Activated T-cell treated with anti-CD3 and anti-CD28 coated beads for 24 hours (primary cell): Measurements from ENCODE around the gene KSR2.
"Not testable (repeated sequence)": the region's sequence is repeated elsewhere in the genome, so short reads cannot be mapped to it uniquely, and the experiment has no call there.

Source experiments
- DNase-seq: peaks from one replicate; pipeline ENCODE4 v3.0.0-alpha.2; 2020; ENCODE audit warnings: low read depth

KSR2 gene

DNA sequence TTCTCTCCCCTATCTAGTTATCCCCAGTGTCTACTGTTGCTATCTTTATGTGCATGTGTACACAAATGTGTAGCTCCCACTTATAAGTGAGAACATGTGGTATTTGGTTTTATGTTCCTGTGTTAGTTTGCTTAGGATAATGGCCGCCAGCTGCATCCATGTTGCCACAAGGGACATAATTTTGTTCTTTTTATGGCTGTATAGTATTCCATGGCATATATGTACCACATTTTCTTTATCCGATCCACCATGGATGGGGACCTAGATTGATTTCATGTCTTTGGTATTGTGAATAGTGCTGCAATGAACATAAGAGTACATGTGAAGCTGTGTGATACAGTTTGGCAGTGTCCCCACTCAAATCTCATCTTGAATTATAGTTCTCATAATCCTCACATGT, 218.1 kb downstream of the KSR2 start:
- DNase-seq, result no peak

DNA sequence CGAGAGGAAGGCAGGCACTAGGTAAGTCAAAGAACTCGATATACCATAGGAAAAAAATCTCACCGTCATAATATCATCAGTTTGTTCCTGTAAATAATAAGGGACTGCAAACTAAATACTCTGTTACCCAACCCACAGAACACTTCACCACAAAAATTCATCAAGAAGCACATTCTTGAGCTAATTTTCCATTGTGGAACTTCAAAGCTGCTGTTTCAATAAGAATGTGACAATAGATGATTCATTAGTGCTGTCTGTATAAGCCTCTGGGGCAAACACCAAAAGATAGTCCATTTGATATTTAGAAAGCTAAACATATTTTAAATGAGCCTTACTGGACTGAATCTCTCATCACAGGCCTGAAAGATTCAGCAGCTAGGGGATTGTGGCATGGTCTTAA, 219.4 kb downstream of the KSR2 start:
- no peak for DNase-seq

DNA sequence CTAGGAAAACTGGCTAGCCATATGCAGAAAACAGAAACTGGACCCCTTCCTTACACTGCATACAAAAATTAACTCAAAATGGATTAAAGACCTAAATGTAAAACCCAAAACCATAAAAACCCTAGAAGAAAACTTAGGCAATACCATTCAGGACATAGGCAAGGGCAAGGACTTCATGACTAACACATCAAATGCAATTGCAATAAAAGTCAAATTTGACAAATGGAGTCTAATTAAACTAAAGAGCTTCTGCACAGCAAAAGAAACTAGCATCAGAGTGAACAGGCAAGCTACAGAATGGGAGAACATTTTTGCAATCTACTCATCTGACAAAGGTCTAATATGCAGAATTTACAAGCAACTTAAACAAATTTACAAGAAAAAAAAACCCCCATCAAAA, 222.4 kb downstream of the KSR2 start:
- DNase-seq, result not testable (repeated sequence)

DNA sequence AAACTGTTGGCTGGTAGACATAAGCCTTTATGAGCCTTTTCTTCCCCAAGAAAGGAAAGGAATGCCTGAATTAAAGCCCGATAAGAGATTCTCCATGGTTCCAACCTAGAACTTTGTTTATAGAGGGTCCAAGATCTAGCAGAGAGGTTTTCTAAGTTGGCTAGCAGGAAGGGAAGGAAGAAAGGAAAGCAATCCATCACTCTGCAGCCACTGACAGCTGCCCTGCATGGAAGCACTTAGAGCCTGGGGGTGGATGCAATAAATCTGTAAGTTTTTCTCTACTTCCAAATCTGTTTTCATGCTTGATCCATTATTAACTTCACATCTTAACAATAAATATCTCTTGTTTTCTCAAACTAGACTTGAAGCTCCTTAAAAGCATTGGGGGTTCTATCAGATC, 224.4 kb downstream of the KSR2 start:
- DNase-seq, result no peak

- no peak for DNase-seq
Observed at GRCh38 chr12:117743761-117744160, 225.0 kb downstream of the KSR2 start.

DNA sequence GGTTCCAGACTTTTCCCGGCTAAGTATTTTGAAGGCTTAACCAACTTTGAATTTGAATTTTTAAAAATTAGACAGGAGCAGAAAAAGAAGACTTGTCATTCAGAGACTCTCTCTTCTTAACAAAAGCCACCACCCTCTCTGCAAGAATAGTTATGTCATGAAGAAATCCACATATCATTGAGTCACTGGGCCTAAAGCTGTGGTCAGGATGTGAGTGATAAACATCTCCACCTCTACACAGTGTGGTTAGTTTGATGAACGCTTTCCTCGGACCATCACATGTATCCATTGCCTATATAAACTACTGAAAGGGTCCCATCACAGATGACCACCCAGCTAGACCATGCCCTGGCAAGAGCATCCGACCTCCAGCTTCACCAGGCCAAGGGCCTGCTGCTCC, 226.1 kb downstream of the KSR2 start:
- no peak for DNase-seq

GRCh38 chr12:117738233-117738632, 230.6 kb downstream of the KSR2 start:
- DNase-seq, result no peak

DNA sequence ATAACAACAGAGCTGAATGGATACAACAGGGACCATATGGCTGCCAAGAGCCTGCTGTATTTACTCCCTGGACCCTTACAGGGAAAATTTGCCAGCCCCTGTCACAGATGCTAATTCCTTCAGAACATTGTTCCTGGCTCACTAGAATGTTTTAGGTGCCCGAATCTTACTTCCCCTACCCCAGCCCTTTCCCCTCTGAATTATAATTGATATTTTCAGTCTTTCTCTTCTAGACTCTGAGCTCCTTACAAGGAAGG, 235.3 kb downstream of the KSR2 start:
- no peak for DNase-seq

DNA sequence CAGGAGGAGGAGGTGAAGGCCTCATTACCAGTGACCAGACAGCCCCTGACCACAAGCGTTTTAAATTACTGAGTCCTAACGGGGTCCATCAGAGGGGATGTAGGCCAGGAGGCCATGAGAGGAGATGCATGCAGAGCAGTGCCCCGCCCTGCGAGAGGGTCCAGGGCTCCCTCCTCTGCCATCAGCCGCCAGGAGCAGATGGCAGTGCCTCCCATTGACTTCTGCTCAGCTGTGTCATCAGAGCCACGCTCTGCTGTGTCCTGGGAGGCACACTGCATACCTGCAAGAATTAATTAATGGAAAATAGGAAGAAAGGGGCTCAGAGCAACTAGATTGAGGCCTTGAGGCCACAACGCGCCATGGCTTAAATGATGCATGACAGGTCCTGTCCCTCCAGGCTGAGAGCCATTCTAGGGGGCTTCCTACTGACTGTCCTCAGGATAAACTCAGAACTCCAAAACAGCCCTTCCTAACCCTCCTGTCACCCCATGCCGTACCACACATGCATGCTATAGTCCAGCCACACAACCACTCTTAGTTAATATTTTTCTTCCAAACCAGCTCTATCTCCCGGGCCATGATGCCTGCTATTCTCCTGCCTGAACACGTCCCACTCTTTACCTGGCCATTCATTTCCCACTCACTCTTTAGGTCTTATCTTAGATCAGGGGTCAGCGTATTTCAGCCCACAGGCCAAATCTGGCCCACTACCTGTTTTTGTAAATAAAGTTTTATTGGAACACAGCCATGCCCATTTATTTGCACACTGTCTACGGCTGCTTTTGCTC, 235.8 kb downstream of the KSR2 start:
- no peak for DNase-seq

DNA sequence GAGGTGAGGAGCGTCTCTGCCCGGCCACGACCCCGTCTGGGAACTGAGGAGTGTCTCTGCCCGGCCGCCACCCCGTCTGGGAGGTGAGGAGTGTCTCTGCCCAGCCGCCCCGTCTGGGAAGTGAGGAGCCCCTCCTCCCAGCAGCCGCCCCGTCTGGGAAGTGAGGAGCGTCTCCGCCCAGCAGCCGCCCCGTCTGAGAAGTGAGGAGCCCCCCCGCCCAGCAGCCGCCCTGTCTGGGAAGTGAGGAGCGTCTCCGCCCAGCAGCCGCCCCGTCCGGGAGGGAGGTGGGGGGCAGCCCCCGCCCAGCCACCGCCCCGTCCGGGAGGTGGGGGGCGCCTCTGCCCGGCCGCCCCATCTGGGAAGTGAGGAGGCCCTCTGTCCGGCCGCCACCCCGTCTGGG, 237.7 kb downstream of the KSR2 start:
- DNase-seq, result not testable (repeated sequence)

DNA sequence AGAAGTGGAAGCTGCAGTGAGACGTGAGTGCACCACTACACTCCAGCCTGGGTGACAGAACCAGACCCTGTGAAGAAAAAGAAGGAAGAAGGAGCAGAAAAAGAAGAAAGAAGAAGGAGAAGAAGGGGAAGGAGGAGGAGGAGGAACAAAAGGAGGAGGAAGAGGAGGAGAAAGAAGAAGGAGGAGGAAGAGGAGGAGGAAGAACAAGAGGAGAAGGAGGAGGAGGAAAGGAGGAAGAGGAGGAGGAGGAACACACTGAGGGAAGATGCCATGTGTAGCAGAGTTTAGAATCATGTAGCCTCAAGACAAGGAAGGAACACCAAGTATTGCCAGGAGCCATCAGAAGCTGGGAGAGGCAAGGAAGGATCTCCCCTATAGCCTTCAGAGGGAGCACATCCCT, 241.5 kb downstream of the KSR2 start:
- DNase-seq, result no peak

- no peak for DNase-seq
Observed at GRCh38 chr12:117724543-117724942, 244.2 kb downstream of the KSR2 start.

- no peak for DNase-seq
Observed at GRCh38 chr12:117718559-117718958, 250.2 kb downstream of the KSR2 start.

- no peak for DNase-seq
Observed at GRCh38 chr12:117718141-117718540, 250.6 kb downstream of the KSR2 start.

DNA sequence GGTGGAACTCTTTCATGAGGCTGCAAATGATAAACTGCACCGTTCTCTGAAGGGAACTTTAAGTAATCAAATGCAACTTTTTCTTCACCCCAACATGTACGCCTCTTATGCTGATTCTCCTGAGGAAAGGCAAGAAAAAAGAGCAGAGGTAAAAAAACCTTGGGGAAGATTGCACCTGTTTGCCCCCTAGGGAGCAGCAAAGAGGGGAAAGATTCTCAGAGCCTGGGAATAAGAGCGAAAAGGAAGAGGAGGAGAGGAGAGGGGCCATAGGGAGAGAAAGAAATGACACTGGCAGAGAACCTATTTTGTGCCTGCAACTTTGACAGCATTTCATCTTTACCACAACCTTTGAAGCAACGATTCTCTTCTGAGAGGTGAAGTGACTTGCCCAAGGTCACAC, 254.6 kb downstream of the KSR2 start:
- DNase-seq, result no peak

DNA sequence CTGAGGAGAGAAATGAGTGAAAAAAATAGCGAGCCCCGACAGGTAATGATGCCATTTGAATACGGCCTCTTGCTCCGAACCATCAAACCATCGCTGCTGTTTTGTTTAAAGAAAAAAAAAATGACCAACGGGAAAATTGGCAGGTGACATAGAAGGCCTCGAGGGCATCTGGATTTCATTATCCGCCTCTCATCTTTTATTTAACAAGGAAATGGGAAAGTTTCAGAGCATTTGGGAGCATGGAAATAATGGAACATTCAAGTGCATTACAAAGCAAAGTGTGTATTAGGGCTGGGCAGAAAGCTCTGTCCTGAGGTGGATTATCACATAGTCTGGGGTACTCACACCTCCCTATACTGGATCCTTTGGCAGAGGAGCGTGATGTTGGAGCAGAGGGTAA, 258.7 kb downstream of the KSR2 start:
- no peak for DNase-seq

DNA sequence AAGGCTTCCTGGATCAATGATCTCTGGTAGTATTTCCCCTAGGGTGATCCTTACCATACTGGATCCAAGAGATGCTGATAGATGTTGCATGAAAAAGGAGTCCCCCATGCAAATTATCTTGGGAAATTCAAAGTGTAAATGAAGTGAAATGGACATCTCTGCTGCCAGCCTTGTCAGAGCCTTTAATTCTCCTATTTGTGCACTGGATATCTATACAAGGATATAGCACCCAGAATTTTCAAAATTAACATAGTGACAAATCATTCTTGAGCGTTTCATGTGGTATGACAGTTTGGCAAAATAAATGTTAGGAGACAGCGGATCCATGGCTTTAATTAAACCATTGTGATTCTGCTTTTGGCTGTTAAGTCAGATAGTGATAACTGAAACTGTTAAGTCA, 260.9 kb downstream of the KSR2 start:
- no peak for DNase-seq

DNA sequence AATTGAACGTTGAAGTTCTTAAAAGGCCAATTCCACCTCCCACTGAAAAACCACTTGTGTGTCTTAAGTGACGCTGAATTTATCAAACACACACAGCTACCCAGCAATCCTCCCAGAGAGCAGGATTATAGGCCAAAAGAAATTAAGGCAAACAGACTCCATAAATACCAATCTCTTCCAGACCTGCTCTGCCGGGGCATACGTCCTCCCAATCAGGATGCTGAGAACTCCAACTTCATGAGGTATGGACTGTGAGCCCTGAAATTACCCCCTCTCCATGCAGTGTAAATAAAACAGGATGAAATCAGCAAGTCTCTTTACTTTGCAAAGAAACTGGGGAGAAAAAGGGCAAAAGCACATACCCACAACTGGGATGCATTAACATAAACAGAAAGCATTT, 265.2 kb downstream of the KSR2 start:
- no peak for DNase-seq

- no peak for DNase-seq
Observed at GRCh38 chr12:117702741-117703140, 266.0 kb downstream of the KSR2 start.

DNA sequence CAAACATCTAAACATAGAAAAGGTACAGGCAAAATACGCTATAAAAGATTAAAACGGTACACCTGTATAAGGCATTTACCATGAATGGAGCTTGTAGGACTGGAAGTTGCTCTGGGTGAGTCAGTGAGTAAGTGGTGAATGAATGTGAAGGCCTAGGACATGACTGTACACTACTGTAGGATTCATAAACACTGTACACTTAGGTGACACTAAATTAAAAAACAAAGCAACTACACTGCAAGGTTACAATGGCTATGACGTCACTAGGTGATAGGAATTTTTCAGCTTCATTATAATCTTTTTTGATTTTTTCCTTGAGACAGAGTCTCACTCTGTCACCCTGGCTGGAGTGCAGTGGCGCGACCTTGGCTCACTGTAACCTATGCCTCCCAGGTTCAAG, 269.2 kb downstream of the KSR2 start:
- no peak for DNase-seq

DNA sequence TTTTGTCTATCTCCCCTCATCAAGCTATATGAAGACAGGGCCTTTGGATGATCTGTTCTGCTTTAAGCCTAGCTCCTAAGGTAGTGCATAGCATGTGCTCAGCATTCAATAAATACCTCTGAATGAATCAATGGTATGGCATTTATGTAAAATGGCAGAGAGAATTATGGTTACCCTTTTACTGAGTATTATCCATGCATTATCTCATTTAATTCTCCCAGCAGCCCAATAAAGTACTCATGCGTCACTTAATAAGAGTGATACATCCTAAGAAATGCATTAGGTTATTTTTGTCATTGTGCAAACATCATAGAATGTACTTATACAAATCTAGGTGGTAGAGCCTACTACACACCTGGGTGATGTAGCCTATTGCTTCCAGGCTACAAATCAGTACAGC, 269.7 kb downstream of the KSR2 start:
- DNase-seq, result no peak

- DNase-seq, result no peak
Observed at GRCh38 chr12:117695956-117696355, 272.8 kb downstream of the KSR2 start.

DNA sequence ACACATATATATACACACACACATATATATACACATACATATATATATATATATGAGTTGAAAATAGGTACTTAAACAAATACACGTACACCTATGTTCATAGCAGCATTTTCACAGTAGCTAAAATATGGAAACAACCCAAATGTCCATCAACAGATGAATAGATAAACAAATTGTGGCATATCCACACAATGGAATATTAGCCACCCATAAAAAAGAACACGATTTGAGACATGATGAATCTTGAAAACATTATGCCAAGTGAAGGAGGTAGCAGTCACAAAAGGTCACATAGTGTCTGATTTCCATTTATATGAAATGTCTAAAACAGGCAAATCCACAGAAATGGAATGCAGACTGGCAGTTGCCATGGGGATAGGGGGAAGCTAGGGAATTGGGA, 276.3 kb downstream of the KSR2 start:
- no peak for DNase-seq

DNA sequence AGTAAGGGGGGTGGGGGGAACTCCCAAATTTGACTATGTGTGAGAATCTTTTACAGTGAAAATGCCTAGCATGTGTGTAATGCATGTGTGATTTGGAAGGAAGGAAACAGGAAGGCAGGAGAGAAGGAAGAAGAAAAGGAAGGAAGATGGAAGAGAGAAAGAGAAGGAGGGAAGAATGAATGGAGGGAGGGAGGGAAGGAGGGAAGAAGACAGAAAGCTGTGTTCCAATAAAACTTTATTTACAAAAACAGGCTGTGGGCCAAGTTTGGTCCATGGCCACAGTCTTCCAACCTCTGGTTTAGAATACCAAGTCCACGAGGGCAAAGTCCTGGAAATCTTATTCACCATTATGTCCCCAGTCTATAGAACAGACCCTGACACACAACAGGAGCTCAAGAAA, 278.9 kb downstream of the KSR2 start:
- DNase-seq, result no peak

DNA sequence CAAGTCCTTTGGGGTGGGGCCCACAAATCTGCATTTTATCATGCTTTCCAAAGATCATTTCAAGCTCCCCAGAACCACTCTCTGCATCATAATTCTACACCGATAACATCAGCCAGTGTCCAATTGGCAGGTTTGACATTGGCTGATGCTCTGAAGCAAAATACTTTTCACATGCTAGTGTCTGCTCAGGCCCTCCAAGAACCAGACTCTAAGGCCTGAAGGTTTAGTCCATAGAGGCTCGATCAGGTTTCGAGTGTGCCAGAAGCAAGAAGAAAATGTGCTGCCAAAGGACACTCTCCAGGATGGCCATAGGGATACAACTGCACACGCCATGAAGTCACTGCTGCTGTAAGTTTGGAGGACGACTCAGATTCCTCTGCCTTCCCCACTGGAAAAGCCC, 280.3 kb downstream of the KSR2 start:
- no peak for DNase-seq
